ENCODE results near the gene STAMBP. TPM values are rescaled to one million over a fixed set of nuclear protein-coding genes. Genes with fewer than 3 reads are reported as not detected.

STAMBP gene
- total RNA-seq, 1 donor from 2014 or later, result 36.4 TPM

DNA sequence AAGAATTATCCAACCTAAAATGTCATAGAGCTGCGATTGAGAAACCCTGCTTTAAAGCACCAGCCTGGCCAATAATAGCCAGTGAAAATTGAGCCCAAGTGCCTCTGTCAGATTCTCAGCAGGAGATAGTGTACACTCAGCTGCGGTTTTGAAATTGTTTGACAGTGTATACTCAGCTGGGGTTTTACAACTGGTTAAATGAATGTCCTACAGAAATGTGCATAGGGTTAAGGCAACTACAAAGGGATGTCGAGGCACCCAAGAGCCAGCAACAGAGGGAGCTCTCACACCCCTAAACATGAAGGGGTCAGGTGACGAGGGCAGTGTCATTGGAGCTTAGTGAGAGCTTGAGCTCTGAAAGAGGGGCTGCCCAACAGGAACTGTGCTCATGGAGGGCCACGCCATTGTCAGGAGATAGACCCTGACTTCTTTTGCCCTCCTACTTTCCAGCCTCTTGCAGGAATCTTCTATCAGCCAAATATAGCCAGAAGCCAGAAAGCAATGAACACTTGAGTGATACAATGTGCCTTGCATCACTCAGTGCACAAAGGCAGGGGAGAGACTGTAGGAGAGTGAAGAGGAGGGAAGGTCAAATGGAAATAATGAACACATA is 79.2 kb downstream of the STAMBP start:
- Histone ChIP-seq H3K4me1 (no peaks in the 10 kb centered on the region), H3K4me3 (no peak overlapping the region), H3K27me3 (no peaks in the 10 kb centered on the region), H3K36me3 (peaks cover 62 to 63% of the 10 kb centered on the region in 2 donors), H3K9me3 (no peaks in the 10 kb centered on the region), H3K27ac (no peak overlapping the region)
- TF ChIP-seq, protein P1, sequence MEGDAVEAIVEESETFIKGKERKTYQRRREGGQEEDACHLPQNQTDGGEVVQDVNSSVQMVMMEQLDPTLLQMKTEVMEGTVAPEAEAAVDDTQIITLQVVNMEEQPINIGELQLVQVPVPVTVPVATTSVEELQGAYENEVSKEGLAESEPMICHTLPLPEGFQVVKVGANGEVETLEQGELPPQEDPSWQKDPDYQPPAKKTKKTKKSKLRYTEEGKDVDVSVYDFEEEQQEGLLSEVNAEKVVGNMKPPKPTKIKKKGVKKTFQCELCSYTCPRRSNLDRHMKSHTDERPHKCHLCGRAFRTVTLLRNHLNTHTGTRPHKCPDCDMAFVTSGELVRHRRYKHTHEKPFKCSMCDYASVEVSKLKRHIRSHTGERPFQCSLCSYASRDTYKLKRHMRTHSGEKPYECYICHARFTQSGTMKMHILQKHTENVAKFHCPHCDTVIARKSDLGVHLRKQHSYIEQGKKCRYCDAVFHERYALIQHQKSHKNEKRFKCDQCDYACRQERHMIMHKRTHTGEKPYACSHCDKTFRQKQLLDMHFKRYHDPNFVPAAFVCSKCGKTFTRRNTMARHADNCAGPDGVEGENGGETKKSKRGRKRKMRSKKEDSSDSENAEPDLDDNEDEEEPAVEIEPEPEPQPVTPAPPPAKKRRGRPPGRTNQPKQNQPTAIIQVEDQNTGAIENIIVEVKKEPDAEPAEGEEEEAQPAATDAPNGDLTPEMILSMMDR (IDR thresholded peaks at IDR 0.05), result no peak
- intact Hi-C loops (cut with DNase I), result no loop called here
- DNase-seq (ENCODE audit: low spot score in 2 of 2), result no peak

DNA sequence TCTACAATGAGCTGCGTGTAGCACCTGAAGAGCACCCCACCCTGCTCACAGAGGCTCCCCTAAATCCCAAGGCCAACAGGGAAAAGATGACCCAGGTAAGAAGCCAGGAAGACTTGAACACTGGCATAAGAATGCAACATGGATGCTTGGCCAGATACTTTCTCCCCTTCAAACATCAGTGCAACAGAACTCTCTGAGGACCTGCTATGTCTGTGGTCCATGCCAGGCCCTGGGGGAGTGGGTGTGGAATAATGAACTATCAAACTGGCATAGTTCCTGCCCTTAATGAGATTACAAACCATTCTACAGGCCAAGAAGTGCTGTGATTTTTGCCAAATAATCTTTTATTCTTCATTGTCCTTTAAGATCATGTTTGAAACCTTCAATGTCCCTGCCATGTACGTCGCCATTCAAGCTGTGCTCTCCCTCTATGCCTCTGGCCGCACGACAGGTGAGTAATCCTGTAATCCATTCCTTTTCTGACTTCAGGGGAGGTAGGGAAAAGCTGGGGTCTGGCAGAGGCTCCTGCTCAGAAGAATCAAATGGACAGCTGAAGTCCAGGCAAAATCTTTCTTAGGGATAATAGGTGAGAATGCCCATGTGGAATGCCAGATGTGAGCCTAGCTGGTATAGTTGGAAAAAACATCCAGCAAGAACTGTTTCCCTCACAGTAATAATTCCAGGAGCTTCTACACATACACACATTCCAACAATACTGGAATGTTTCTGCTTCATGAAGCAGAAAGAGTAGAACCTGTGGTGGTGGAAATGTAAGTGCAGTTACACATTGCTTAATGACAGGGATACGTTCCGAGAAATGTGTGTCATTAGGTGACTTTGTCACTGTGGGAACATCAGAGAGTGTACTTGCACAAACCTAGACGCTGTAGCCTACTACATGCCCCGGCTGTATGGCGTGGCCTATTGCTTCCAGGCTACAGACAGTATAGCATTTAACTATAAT is 80.2 kb downstream of the STAMBP start:
- no peaks in the 10 kb centered on the region for H3K9me3 ChIP-seq
- DNase-seq (ENCODE audit: low spot score in 2 of 2), result no peak
- H3K36me3 ChIP-seq, result peaks cover 63 to 66% of the 10 kb centered on the region in 2 donors
- intact Hi-C loops (cut with DNase I), result no loop called here
- TF ChIP-seq, protein P1 (IDR thresholded peaks at IDR 0.05), result no peak
- H3K4me3 ChIP-seq, result no peak overlapping the region
- H3K4me1 ChIP-seq, result no peaks in the 10 kb centered on the region
- H3K27ac ChIP-seq, result no peak overlapping the region
- H3K27me3 ChIP-seq, result no peaks in the 10 kb centered on the region

DNA sequence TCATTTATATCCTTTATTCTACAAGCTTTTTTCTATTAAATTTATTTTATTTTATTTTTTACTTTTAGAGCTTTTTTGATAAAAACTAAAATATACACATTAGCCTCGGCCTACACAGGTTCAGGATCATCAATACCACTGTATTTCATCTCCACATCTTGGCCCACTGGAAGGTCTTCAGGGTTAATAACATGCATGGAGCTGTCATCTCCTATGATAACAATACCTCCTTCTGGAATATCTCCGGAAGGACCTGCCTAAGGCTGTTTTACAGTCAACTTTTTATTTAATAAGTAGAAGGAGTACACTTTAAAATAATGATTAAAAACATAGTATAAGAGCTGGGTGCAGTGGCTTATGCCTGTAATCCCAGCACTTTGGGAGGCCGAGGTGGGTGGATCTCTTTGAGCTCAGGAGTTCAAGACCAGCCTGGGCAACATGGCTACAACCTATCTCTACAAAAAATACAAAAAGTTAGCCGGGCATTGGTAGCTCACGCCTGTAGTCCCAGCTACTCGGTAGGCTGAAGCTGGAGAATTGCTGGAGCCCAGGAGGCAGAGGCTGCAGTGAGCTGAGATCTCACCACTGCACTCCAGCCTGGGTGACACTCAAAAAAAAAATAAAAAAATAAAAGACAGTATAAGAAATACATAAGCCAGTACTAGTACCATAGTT is 82.2 kb downstream of the STAMBP start:
- Histone ChIP-seq H3K9me3 (no peaks in the 10 kb centered on the region), H3K36me3 (peaks cover 83 to 85% of the 10 kb centered on the region in 2 donors), H3K4me3 (no peak overlapping the region), H3K27ac (no peak overlapping the region), H3K27me3 (no peaks in the 10 kb centered on the region), H3K4me1 (no peaks in the 10 kb centered on the region)
- TF ChIP-seq, protein P1 (IDR thresholded peaks at IDR 0.05), result no peak
- intact Hi-C loops (cut with DNase I), result no loop called here
- no peak for DNase-seq (ENCODE audit: low spot score in 2 of 2)

DNA sequence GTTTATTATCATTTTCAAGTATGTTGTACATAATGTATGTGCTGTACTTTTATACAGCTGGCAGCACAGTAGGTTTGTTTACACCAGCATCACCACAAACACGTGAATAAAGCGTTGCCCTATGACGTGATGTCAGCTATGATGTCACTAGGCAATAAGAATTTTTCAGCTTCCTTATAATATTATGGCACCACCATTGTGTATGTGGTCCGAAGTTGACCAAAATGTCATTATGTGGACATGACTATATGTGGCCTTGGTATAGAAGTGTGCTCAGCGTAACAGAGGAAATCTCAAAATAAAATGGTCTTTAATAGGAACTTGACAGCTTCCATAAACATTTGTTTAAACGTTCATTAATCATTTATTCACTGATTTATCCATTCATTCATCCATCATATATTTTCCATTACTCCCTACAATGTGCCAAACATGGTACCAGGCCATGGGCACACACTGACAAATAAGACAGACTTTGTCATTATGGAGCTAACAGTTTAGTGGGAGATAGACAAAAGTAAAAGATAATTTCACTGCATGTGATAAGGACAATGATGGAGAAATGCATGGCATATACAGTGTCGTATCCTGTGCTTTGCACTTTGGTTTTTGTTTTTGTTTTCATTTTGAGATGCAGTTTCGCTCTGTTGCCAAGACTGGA is 82.9 kb downstream of the STAMBP start:
- Histone ChIP-seq H3K36me3 (peaks cover 83 to 90% of the 10 kb centered on the region in 2 donors), H3K9me3 (no peaks in the 10 kb centered on the region), H3K4me1 (no peaks in the 10 kb centered on the region), H3K27ac (no peak overlapping the region), H3K4me3 (no peak overlapping the region), H3K27me3 (no peaks in the 10 kb centered on the region)
- no peak for DNase-seq (ENCODE audit: low spot score in 2 of 2)
- TF ChIP-seq, protein P1 (IDR thresholded peaks at IDR 0.05), result no peak
- intact Hi-C loops (cut with DNase I), result no loop called here

DNA sequence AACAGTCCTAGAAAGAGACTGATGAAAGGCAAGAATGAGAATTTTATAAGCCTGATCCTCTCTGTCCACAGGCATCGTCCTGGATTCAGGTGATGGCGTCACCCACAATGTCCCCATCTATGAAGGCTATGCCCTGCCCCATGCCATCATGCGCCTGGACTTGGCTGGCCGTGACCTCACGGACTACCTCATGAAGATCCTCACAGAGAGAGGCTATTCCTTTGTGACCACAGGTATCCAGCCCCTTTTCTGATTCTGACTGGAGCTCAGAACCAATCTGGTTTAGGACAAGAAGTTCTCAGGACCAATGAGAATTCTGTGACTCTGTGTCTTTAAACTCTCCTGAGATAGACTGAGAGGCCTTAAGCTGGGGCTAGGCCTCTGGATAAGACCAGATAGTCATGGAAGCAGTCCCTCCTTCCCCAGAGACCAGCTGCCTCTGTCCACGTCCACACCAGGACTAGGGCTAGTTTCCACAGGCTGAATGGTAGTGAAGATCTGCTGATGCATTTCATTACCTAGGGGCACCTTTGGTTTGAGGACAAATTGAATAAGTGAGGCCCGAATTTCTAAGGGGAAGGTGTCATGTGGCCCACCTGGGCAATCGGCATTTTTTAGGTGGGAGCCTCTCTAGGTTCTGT is 84.8 kb downstream of the STAMBP start:
- intact Hi-C loops (cut with DNase I), result no loop called here
- Histone ChIP-seq H3K27me3 (no peaks in the 10 kb centered on the region), H3K9me3 (no peaks in the 10 kb centered on the region), H3K36me3 (peaks cover 78 to 90% of the 10 kb centered on the region in 2 donors), H3K4me1 (no peaks in the 10 kb centered on the region), H3K27ac (no peak overlapping the region), H3K4me3 (no peak overlapping the region)
- no peak for DNase-seq (ENCODE audit: low spot score in 2 of 2)
- TF ChIP-seq, protein P1 (IDR thresholded peaks at IDR 0.05), result no peak

Measured in ascending aorta (tissue), 2 donors.